ENCODE data around the gene PRRT1B.
A peak's percentile ranks its signal among the peaks of the same experiment; 100 is the strongest.

Gene PRRT1B

DNA sequence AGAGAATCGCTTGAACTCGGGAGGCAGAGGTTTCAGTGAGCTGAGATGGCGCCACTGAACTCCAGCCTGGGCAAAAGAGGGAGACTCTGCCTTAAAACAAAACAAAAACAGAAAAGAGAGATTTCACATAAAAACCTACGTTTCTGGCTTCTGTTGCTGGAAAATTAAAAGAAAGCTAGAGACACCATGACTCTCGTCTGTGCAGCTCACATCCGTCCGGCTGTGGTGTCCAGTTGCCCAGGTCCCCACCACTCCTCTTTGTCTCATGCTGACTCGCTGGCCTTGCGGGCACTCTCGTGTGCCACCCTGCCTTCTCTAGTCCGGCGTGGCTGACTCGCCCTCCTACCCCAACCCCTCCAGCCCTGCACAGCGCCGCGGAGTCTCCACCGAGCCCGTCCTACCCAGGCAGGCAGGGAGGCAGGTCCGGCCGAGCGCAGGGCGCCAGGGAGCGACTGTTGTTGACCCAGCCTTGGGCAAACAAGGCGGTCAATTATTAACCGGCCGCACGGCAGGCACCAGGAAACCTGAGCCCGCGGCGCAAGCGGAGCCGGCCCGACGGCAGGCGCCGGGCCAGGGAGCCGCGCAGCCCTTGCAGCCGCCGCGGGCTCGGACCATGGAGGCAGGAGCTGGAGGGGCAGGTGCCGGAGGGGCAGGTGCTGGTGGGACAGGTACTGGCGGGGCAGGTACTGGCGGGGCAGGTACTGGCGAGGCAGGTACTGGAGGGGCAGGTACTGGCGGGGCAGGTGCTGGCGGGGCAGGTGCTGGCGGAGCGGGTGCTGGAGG is at the start of gene PRRT1B:
Gene PRRT1B, plus strand, starts transcription at position 521 of the 783 bp plus-strand sequence. Its CDS starts 93 bp downstream, at position 614.
- DNase-seq: no peak

- no peak for DNase-seq
Observed at GRCh38 chr9:131495785-131496184, 49.5 kb upstream of the PRRT1B start.

DNA sequence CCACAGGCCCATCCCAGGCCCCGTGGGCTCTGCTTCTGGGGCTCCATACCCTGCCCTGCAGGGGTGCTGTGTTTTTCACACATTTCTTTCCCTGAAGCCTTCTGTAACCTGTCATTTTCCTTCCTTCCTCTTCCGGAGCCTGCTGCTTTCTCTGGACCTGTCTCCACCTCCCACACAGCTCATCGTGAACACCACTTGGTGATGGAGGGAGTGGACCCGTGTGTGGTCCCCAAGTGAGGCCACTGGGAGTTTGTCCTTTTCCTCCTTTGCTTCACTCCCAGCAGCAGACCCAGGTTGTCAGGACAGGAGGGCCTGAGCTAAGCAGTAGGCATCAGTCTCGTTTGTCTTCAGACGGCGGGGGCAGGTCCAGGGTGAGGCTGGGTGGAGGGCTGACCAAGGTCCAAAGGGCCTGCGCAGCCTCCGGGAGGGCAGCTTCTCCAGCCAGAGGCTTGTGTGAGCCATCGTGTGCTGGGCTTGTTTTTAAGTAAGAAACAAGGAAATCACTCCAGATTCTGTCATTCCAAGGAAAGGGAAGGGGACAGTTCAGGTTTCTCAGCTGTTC is 48.4 kb upstream of the PRRT1B start:
- DNase-seq: no peak

DNA sequence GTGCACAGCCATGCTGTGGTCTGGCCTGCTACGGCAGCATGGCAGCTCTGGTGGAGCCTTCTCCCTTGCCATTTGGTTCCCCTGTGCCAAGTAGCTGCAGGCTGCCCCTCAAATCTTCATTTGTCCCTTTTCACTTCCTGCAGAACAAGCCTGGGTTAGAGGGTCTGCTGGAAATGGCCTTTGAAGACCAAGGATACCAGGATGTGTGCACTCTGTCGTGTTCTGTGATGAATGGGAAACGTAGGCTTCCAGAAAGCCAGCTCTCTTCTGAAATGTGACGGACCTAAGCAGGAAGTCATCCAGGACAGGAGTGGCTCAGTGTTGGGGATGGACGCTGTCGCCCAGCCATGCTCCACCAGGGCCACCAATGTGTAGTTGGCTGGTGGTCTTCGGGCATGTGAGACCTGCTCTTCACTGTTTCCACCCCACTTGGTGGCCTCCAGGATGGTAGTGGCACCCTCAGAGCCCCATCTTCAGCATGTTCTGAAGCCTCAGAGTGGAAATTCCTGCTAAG is 46.0 kb upstream of the PRRT1B start:
- no peak for DNase-seq

DNA sequence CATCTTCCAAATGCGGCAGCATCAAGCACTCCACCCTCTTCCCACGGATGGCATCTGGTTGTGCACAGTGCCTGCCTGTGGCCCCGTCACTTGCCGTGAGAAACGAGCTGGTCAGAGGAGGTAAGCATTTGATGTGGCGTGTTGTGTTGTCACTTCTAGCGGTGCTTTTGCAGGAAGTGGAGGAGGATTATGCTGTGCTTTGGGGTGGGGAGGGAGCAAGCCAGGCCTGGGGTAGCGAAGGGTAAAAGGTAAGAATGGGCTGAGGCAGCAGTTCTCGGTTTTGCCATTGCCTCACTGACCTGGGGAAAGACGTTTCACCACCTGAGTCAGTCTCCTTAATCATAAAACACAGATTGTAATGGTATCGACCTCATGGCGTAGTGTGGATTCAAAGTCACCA is 44.9 kb upstream of the PRRT1B start:
- peak; percentile 6 for DNase-seq

DNA sequence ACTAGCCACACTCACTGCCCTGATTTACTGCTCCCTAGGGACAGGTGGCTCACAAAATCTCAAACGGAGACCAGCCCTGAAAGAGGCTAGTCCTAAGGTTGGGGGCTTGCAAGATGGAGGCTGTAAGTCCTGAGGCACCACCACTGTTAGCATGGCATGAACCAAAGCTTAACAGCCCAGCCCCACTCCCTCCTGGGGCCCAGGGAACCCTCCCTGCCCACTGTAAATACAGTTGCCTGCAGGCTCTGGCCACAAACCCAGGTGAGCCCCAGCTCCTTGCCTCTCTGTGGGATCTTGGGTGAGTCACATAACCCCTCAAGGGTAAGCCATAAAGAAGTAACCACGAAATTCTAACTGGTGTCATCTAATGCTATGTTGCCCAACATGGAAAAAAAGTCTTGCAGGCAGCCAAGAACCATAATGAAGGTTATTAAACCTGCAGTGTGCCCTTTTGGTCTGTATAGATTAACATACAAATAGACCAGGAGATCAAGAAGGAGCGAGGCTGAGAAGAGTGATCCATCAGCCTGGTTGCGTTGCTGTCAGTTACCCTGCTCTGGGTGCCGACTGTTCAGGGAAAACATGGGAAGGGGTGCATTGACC is 44.3 kb upstream of the PRRT1B start:
- DNase-seq: peak; percentile 70

DNA sequence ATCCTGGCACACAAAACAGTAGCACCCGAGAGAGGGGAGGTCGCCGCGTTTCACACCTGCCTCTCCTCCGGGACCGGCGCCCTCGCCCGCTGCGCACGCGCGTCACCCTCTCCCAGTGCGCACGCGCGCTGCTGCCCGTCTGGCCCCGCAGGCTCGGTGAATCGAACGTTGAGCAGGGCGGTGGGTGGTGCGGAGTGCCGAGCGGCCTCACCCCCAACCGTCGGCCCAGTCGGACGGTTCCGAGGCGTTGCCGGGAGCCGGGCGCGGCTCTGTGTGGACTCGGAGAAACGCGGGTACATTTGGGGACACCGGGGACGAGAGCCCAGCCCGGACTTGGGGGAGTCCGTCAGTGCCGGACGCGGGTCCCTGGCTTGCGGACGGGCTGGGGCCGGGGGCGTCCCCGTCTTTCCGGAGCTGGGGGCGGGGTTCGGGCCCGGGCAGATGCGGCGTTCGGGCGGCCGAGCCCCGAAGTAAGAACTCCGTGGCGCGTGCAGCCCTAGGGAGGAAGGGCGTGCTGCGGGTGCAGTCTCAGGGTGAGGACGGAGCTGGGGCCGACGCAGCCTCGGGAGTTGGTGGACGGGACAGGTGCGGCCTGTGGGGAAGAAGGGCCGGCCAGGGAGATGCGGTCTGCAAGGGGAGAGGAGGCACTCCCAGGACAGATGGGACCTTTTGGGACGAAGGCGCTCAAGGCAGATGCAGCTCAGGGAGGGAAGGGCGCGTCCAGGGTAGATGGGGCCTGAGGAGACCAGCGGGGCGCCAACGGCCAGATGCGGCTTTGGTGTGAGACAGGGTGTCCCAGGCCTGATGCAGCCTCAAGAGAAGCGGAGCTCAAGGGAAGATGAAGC is 42.3 kb upstream of the PRRT1B start, which contains the start of gene POMT1:
Gene POMT1, plus strand, starts transcription at position 138 of the 845 bp plus-strand sequence. CDS start 1,301 bp downstream, outside the sequence.
- DNase-seq: peak; percentile 60

DNA sequence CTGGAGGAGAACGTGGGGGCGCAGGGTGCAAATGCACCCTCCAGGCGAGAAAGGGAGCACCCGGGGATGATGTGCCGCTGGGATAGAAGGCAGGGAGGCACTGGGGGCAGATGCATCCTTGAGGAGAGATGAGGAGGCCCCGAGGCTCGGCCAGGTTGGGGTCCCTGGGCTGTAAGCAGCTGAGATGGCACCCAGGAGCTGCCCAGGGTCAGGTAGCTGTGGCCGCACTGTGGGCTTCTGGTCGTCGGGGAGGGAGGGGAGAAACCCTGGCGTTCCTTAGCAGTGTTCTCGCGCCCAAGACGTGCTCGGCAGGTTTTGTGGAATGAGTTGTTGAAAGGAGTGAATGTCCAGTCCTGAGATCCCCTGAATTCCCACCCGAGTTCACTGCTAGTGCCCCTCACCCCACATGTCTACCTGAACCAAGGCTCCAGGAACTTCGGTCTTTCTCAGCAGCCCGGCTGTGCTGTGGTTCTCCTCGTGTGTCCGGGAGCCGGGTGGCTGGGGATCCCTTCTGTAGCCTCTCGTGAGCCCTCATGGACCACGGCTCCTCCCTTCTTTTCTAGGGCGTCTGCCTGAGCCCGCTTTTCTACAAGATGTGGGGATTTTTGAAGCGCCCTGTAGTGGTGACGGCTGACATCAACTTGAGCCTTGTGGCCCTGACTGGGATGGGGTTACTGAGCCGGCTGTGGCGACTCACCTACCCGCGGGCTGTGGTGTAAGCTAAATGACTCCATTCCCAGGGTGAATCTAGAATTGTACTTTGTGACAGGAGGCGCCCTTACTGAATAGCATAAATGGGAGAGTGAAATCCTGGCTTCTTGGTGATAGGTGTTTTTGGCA is 41.5 kb upstream of the PRRT1B start:
- DNase-seq: peak; percentile 56

DNA sequence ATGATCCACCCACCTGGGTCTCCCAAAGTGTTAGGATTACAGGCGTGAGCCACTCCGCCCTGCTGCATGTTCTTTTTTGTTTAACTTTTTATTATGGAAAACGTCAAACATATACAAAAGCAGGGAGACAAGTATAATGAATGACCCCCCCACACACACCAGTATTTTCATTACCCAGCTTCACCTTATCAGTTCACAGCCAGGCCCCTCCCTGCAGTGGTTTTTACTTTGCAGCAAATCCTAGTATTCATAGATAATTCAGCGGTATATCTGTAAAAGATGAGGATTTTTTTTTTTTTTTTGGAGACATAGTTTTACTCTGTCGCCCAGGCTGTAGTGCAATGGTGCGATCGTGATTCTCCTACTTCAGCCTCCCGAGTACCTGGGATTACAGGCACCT is 40.3 kb upstream of the PRRT1B start:
- DNase-seq: no peak

- peak; percentile 27 for DNase-seq
Observed at GRCh38 chr9:131511416-131511815, 33.9 kb upstream of the PRRT1B start.

DNA sequence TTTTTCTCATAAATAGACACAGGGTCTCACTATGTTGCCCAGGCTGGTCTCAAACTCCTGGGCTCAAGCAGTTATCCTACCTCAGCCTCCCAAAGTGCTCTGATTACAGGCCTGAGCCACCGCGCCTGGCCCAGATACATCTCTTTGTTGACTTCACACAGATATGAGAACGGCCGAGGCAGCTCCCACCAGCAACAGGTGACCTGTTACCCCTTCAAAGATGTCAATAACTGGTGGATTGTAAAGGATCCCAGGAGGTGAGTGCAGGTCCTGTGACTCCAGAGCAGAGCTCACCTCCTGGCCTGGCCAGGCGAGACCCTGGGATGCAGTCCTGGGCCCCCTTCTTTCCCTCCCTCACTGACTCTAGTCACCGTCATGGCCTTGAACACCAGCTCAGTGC is 33.4 kb upstream of the PRRT1B start:
- DNase-seq: no peak

DNA sequence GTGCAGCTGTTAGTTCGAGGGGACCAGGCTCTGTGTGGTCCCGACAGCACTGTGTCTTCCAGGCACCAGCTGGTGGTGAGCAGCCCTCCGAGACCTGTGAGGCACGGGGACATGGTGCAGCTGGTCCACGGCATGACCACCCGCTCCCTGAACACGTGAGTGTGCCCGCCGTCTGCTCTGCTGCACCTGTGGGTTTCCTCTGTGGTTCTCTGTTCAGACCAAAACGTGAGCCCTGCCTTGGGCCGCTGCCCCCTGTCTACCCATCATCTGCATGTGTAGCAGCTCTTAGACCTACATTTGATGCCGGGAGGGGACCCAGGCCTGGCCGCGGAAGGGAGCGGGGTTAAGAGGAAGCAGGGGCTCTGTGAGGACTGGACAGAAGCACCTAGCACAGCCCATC is 32.1 kb upstream of the PRRT1B start:
- DNase-seq: no peak

DNA sequence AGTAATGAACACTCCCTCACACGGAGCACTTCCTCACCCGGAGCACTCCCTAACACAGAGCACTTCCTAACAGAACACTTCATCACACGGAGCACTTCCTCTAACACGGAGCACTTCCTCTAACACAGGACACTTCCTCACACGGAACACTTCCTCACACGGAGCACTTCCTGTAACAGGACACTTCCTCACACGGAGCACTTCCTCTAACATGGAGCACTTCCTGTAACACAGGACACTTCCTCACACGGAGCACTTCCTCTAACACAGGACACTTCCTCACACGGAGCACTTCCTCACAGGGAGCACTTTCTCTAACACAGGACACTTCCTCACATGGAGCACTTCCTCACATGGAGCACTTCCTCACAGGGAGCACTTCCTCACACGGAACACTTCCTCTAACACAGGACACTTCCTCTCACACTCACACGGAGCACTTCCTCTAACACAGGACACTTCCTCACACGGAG is 29.7 kb upstream of the PRRT1B start:
- peak; percentile 55 for DNase-seq

- peak; percentile 30 for DNase-seq
Observed at GRCh38 chr9:131516100-131516499, 29.2 kb upstream of the PRRT1B start.

DNA sequence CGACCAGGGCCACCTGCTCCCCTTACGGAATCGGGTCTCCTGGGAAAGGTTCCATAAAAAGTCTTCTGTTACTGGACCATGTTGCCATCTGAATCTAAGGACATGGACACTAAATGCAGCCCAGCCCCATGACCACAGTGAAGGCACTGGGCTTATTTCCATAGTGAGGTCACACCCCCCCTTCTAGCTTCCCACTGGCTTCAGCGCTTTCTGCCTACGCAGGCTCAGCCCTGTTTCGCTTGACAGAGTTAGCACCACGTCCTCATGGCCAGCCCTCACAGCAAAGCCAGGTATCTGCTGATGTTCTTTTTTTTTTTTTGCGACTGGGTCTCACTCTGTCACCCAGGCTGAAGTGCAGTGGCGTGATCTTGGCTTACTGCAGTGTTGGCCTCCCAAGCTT is 28.4 kb upstream of the PRRT1B start:
- DNase-seq: no peak

DNA sequence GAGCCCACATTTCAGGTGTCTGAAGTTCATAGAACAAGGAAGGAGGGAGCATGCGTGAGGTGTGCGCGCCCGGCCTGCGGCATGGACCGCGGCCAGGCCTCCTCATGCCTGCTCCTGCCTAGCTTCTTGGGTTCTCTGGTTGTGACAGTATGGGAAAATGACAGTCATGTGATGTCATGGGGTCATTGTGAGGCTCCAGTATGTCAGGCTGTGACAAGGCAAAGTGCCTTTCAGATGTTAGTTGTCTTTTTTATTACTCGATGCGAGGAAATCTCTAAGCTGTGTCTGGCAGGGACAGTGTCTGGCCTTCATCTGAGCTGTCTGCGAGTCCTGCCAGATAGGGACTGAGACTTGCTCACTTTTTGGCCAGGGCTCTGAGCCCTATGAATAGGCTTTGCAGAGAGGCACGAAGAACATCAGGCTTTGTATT is 27.5 kb upstream of the PRRT1B start:
- no peak for DNase-seq

GRCh38 chr9:131518553-131518952 is 26.8 kb upstream of the PRRT1B start:
- no peak for DNase-seq

DNA sequence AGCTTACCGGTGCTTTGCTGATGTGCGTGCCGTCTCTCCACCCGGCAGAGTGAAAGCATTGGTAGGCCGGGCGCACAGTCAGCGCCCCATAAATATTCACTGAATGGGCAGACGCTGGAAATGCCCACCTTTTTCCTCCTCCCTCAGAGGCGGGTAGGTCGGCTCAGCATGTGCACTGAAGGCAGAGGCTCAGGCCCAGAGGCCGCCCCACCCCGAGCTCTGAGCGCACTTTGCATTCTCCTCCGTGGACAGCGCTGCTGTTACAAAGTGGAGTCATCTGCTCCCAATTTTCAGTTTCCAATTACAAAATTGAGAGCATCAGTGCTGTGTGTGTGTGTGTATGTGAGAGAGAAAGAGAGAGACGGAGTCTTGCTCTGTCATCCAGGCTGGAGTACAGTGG is 24.8 kb upstream of the PRRT1B start:
- no peak for DNase-seq

- DNase-seq: no peak
Observed at GRCh38 chr9:131521203-131521602, 24.1 kb upstream of the PRRT1B start.

DNA sequence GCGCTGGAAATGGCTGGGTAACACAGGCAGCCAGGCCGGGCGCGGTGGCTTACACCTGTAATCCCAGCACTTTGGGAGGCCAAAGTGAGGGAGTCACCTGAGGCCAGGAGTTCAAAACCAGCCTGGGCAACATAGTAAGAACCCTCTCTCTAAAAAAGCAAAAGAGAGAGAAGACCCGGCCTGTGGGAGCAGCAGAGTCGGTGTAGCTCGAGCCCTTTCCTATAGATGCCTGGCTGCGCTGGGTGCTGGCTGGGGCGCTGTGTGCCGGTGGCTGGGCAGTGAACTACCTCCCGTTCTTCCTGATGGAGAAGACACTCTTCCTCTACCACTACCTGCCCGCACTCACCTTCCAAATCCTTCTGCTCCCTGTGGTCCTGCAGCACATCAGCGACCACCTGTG is 23.5 kb upstream of the PRRT1B start:
- no peak for DNase-seq

DNA sequence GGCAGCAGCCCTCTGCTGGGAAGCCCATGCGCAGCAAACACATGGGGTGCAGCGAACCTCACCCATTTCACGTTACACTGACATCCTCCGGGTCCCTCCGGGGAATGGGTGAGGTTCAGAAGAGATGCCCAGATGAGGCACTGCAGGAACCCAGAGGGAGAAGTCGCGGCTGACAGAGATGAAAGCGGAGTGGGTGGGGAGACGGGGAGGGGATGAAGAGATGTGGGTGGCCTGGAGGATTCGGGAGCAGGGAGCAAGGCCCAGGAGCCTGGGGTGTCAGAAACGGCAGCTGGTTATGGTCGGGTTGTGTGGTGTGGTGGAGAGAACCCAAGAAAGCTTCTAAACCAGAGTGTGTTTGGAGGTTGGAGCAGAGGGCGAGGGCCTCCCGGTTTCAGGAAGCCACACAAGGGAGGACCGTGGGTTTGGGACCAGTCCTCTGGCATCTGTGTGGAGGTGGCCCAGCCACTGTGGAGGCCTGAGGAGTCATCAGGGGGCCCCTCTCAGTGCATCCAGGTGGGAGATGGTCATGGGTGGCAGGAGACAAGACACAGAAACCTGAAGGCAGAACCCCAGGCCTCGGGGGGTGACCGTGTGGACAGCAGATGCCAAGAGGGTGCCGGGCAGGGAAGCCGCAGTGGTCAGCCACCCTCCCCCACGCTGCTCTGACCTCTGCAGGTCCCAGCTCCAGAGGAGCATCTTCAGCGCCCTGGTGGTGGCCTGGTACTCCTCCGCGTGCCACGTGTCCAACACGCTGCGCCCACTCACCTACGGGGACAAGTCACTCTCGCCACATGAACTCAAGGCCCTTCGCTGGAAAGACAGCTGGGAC is 22.9 kb upstream of the PRRT1B start:
- no peak for DNase-seq

All from MV-4-11 (cell line).